HFFc6 (cell line): ENCODE data around the gene RALGPS1. TPM values are rescaled to one million over a fixed set of nuclear protein-coding genes. Genes with fewer than 3 reads are reported as not detected.

Experiments
- DNase-seq: peaks from one replicate; pipeline ENCODE4 v3.0.0-alpha.2; 2018
- H3K27ac Mint-ChIP-seq: 2 replicates; pipeline ENCODE4 v1.8.0; 2020; ENCODE audit warnings: mild to moderate bottlenecking, mixed read lengths
- H3K27me3 Mint-ChIP-seq: 2 replicates; pipeline ENCODE4 v1.8.0; 2021; ENCODE audit warnings: mild to moderate bottlenecking, moderate library complexity, mixed read lengths; ENCODE audit not compliant: insufficient read depth
- H3K36me3 Mint-ChIP-seq: 2 replicates; pipeline ENCODE4 v1.8.0; 2021; ENCODE audit warnings: low read depth, mixed read lengths
- H3K4me1 Mint-ChIP-seq: 2 replicates; pipeline ENCODE4 v1.8.0; 2020; ENCODE audit warnings: low read depth, mixed read lengths
- H3K4me3 Mint-ChIP-seq: 2 replicates; pipeline ENCODE4 v1.8.0; 2020; ENCODE audit warnings: mild to moderate bottlenecking, moderate library complexity, mixed read lengths
- H3K9me3 Mint-ChIP-seq: 2 replicates; pipeline ENCODE4 v1.8.0; 2020; ENCODE audit warnings: mild to moderate bottlenecking, mixed read lengths
- CTCF ChIP-seq: fragments of 200-600 bp; sonication (generic); IDR thresholded peaks from 2 replicates; pipeline ENCODE4 v1.5.0; 2021; ENCODE audit warnings: antibody characterized with exemption, mild to moderate bottlenecking
- total RNA-seq, 6 experiments: library from RNA; stranded (reverse); fragmentation: NEBNext Ultra II Directional; extraction: Animal tissue kit (Norgen Biotek cat#: 25700); gene quantifications; 2 replicates in 1 of 6; 3 replicates in 5 of 6; pipeline ENCODE4 v1.2.3, GENCODE V29; 2021

RALGPS1 gene
- total RNA-seq, 6 experiments from 2014 or later, result 0.68 to 1.6 (median 1.1) TPM

- Mint-ChIP-seq H3K4me1 (peaks cover 10% of the 10 kb centered on the region), H3K27me3 (no peaks in the 10 kb centered on the region), H3K4me3 (no peak overlapping the region), H3K9me3 (peaks cover 3% of the 10 kb centered on the region; the same call in 1 of the 2 replicates), H3K36me3 (no peaks in the 10 kb centered on the region; the same call in 1 of the 2 replicates), H3K27ac (no peak overlapping the region)
- TF ChIP-seq CTCF, result no peak
- no peak for DNase-seq
These were observed 151.7 kb downstream of the RALGPS1 start for GRCh38 chr9:127066060-127066850.

DNA sequence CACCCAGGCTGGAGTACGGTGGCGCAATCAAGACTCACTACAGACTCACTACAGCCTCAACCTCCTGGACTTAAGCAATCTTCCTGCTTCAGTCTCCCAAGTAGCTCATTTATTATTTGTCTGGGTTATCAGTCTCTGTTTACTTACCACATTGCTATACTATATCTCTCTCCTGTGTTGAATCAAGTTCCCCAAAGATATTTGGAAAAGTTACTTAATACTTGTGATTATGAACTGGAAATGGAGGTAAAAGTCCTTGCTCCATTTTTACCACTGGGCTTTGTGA lies 152.2 kb downstream of the RALGPS1 start:
- peaks cover 2% of the 10 kb centered on the region for H3K36me3 Mint-ChIP-seq
- peaks cover 8% of the 10 kb centered on the region for H3K9me3 Mint-ChIP-seq
- H3K27ac Mint-ChIP-seq, result no peak overlapping the region
- no peak for TF ChIP-seq CTCF
- no peak overlapping the region for H3K4me3 Mint-ChIP-seq
- no peaks in the 10 kb centered on the region; the same call in 1 of the 2 replicates for H3K27me3 Mint-ChIP-seq
- DNase-seq, result no peak
- peaks cover 10% of the 10 kb centered on the region for H3K4me1 Mint-ChIP-seq

- no peak overlapping the region for H3K4me3 Mint-ChIP-seq
- DNase-seq, result no peak
- H3K27me3 Mint-ChIP-seq, result no peaks in the 10 kb centered on the region; the same call in 1 of the 2 replicates
- H3K4me1 Mint-ChIP-seq, result peaks cover 10% of the 10 kb centered on the region
- no peak for TF ChIP-seq CTCF
- H3K27ac Mint-ChIP-seq, result no peak overlapping the region
- peaks cover 8% of the 10 kb centered on the region for H3K36me3 Mint-ChIP-seq
- peaks cover 15% of the 10 kb centered on the region for H3K9me3 Mint-ChIP-seq
These were observed 153.1 kb downstream of the RALGPS1 start for GRCh38 chr9:127067603-127068220.

DNA sequence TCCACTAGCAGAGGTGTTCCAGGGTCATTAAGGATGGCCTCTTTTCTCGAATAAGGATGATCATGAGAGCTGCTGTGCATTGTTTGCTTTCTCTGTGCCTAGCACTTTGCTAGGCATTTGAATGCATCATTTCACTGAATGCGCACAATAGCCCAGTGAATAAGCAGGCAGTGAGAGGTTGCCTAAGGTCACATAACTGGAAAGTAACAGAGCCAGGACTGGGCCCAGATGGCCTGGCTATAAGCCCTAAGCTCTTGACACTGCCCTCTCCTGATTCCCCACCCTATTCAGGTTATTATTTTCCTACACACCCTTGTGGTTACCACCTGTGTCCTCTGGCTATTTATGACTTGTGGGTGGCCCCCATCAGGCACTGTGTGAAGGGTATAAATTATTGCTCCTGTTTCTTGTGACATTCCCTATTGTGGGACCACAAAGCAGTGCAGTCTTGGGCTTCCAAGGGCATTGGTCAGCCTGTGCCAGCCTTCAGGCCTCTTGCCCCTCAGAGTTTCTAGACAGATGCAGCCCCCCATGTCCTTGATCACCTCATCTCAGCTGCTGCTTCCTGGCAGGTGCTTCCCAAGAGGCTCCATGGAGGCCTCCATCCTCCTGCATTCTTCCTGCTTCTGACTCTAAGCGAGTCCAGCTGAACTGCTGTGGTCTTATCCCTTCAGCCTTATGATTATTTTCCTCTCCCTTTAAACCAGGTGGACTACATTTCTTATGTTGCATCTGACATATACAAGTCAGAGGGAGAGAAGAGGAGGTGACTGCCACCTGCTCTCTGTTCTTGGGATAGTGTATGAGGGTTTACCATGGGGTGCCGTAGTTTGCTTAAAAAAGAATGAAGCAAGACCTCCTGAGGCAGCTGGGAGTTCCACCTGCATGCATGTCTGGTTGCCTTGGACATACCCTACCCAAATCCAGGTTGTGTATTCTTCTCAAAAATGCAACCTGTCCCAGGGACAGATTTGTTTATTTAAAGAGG lies 160.3 kb downstream of the RALGPS1 start:
- H3K4me3 Mint-ChIP-seq, result no peak overlapping the region
- no peak for DNase-seq
- peaks cover 22% of the 10 kb centered on the region for H3K9me3 Mint-ChIP-seq
- no peak for TF ChIP-seq CTCF
- peaks cover 18% of the 10 kb centered on the region for H3K4me1 Mint-ChIP-seq
- H3K36me3 Mint-ChIP-seq, result peaks cover 13% of the 10 kb centered on the region
- H3K27ac Mint-ChIP-seq, result no peak overlapping the region
- peaks cover 7% of the 10 kb centered on the region; the same call in 1 of the 2 replicates for H3K27me3 Mint-ChIP-seq

DNA sequence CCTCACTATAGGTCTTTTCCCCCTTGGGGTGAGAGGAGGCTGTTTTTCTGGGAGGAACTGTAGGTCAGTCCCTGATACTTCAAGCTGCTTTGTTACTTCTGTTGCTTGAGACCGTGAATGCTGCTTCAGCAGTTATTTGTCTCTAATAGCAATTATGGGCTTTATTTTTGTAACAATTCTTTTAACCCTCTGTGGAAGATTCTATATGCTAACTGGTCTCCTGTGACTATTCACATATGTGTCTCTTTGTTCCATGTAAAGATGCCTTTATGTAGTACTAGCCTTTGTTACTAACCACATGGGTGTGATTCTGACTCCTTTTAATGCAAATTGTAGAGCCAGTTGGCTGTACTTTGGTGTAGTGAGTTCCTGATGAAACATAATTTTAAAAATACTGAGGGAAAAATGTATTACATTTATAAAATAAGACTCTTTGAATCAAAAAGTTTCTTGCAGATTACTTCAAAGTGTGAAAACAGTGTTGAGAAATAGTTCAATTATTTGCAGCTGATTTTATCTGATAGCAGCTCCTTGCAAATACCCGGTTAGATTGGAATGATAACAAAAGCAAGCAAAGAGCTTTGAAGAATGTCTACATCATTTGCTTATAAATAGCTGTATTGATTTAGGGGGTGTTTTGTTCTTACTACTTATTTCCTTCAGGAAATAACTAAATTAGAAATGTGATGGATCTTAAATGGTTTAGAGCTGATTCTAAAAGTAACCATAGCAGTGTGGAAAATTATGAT lies 161.2 kb downstream of the RALGPS1 start:
- DNase-seq, result no peak
- peaks cover 7% of the 10 kb centered on the region; the same call in 1 of the 2 replicates for H3K27me3 Mint-ChIP-seq
- no peak overlapping the region for H3K27ac Mint-ChIP-seq
- H3K4me3 Mint-ChIP-seq, result no peak overlapping the region
- peaks cover 18% of the 10 kb centered on the region for H3K4me1 Mint-ChIP-seq
- peaks cover 22% of the 10 kb centered on the region for H3K9me3 Mint-ChIP-seq
- TF ChIP-seq CTCF, result no peak
- peaks cover 13% of the 10 kb centered on the region for H3K36me3 Mint-ChIP-seq
